Central memory CD8-positive, alpha-beta T cell (primary cell): ENCODE results near the gene EEFSEC.

Source experiments
- ATAC-seq: fragments of 150-1000 bp; cut with Tn5 transposase; replicated peaks from 2 replicates; pipeline ENCODE4 v1.10.0; 2022; ENCODE audit warnings: mild to moderate bottlenecking, moderate FRiP score, moderate number of reproducible peaks; ENCODE audit not compliant: poor library complexity, severe bottlenecking; ENCODE audit errors: extremely low read depth
- DNase-seq, 2 donors: peaks; one replicate each; pipeline ENCODE4 v3.0.0; 2021; ENCODE audit warnings: low spot score in 2 of 2
- H3K27ac Mint-ChIP-seq: one replicate; pipeline ENCODE4 v1.8.0; 2022; ENCODE audit warnings: low read depth, mild to moderate bottlenecking, moderate library complexity, mixed read lengths
- H3K27me3 Mint-ChIP-seq: one replicate; pipeline ENCODE4 v1.8.0; 2022; ENCODE audit warnings: mixed read lengths
- H3K36me3 Mint-ChIP-seq: one replicate; pipeline ENCODE4 v1.8.0; 2022; ENCODE audit warnings: mild to moderate bottlenecking, moderate library complexity, mixed read lengths; ENCODE audit not compliant: insufficient read depth
- H3K4me1 Mint-ChIP-seq: one replicate; pipeline ENCODE4 v1.8.0; 2022; ENCODE audit warnings: mixed read lengths
- H3K4me3 Mint-ChIP-seq: one replicate; pipeline ENCODE4 v1.8.0; 2022; ENCODE audit warnings: mild to moderate bottlenecking, moderate library complexity, mixed read lengths
- H3K9me3 Mint-ChIP-seq: one replicate; pipeline ENCODE4 v1.8.0; 2022; ENCODE audit warnings: mixed read lengths

Gene EEFSEC

DNA sequence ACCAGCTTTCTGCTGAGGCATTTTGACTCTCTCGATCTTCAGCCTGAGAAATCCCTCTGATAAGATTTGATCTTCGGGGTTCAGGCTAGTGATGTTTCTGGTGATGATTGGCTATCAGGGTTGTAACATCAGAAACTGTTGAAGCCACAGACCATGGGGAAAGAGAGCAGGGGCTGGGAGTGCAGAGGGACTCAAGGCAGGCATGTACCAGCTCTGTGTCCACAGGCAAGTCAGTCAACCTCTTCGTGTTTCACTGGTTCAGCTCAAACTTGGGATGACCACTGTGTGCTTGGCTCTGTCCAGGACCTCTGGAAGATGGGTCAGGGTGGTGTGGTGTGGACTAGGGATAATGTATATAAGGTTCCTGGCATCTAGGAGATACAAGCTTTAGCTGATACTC lies 116.5 kb downstream of the EEFSEC start:
- Mint-ChIP-seq H3K4me3 (no peak overlapping the region), H3K27ac (no peak overlapping the region), H3K4me1 (no peaks in the 10 kb centered on the region), H3K36me3 (peaks cover 14% of the 10 kb centered on the region), H3K9me3 (no peaks in the 10 kb centered on the region), H3K27me3 (no peaks in the 10 kb centered on the region)
- ATAC-seq (no peak), DNase-seq (no peak)

DNA sequence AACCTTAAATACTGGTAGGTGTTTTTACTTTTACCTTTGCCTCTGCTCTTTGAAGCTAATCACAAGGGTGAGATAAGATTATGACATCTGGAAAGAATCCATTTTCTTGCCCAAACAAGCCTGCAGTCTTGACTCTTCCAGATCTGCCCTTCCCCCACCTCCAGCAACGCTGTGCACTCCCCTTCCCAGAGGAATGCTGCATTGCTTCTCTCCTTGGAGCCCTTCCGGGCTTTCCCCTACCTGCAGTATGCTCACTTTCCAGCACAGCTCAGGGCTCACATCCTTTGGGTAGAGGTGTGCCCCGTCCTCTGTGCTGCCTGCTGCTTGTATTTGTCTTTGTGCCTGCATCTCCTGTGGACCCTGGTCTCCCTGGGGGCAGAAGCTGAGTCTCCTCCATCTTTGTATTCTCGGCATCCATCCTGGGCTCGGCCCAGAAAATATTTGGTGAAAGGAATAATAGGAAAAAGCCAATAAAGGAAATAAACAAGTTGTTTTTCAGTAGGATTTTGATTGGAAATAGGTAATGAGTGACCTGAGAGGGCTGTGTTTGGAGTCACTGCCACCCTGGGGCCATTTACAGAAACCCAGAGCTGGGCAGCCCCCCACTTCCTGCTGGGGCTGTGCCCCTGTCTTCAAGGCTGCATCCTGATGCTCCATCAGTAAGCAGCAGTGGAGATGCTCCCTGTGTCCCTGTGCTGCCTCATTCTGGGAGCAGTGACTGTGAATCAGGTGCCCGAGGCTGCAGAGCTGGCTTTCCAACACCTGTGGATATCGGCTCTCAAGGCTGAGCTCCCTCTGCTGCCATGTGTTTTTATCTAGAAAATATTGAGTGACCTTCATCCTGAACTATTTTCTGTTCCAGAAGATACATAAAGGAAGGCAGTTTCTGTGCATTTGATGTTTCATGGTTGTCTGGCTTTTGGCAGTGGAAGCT lies 117.5 kb downstream of the EEFSEC start:
- Mint-ChIP-seq H3K4me3 (no peak overlapping the region), H3K27me3 (no peaks in the 10 kb centered on the region), H3K27ac (no peak overlapping the region), H3K9me3 (no peaks in the 10 kb centered on the region), H3K4me1 (no peaks in the 10 kb centered on the region), H3K36me3 (peaks cover 9% of the 10 kb centered on the region)
- no peak for ATAC-seq
- no peak for DNase-seq

DNA sequence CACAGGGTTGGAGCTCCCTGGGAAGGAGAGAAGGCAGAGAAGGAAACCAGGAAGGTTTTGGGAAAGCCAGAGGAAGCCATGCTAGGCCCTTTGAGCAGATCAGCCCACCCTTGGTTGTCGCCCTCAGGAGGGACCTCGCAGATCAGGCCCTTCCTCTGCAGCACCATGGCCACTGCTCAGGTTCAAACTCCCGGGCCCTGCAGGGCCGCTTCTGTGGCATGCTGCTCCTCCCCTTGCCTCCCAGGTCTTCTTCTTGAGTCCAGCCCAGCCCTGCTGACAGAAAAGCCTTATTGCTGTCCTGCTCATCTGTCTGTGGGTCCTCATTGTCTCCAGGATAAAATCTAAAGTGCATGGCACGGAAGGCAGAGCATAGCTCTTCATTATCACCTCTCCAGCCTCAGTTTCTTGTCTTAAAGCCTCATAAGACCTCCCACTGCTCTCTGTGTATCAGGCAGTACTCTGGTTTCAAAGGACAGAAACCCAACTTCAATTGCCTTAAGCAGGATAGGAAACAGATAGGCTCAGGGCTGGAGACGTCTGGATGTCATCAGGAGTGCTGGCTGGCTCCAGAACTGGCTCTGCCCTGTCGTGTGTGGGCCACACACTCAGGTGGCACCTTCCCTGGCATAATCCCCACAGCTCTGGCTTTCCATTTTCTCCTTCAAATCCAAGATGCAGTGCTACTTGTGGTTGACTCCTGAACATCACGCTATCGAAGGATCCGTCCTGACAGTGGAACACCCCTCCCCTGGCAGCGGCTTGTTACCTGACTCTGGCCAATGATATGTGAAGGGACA lies 118.5 kb downstream of the EEFSEC start:
- peaks cover 5% of the 10 kb centered on the region for H3K4me1 Mint-ChIP-seq
- H3K27ac Mint-ChIP-seq = no peak overlapping the region
- peaks cover 7% of the 10 kb centered on the region for H3K36me3 Mint-ChIP-seq
- no peak for DNase-seq
- ATAC-seq = no peak
- H3K4me3 Mint-ChIP-seq = no peak overlapping the region
- H3K9me3 Mint-ChIP-seq = no peaks in the 10 kb centered on the region
- H3K27me3 Mint-ChIP-seq = no peaks in the 10 kb centered on the region

DNA sequence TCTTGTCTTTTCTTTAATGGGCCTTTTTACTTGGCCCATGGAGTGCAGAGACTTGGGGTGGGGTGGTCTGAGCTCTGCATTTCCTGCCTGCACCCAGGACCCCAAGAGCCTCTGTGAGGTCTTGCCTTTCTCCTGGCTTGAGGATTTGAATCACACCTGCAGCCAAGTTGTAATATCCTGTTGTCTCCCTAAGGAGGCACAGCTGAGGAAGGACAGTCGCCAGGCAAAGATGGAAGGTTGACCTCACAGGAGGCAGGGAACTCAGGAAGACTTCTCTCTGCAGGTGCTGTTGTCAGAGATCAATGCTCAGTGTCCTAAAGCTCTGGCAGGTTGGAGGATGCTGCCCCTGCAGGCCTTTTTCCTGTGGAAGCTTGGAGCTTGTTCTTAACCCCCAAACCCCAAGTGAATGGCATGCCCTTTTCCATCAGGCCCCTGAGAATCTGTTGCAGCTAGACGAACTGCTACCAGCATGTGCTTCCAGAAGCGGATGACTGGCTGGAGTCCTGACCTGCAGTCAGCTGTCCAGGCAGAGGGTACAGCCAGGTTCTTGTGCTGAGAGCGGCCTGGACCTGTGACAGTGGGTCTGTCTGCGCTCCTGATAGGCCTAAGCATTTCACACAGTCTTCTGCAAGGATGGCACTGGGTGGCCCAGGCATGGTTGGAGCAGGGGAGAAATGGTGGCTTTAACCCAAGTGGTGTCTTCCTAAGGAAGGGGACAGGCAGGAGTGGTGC lies 120.0 kb downstream of the EEFSEC start:
- no peak overlapping the region for H3K4me3 Mint-ChIP-seq
- H3K27ac Mint-ChIP-seq = no peak overlapping the region

DNA sequence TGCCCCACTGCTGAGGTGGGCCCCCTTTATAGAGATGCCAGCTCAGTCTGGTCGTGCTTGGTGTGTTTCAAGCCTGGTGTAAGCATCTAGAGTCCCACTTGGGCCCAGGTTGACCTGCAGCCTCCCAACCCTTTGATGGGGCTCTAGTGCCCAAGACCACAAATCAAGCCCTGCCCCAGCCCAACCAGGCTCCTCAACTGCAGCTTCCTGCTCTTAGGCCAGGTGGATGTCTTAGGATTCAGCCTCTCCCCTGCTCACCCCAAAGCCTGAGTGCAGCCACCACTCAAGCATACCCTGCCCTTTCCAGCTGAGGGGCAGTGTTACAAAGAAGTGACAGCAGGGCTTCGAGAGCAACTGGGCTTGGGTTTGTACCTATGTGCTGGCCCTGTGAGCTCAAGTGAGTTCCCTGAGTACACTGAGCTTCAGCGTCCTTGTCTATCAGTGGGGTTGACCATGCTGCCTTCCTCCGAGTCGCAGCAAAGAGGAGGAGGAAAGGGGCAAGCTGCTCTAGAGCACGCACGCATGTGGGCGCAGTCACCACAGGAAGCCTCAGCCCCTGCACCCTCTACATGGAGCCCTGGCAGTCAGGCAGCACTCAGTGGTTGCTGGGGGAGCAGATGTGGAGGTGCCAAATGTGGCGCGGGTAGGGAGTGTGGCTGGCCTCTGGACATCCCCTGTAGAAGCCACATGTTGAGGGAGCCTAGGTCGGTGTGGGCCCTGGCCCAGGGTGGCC lies 120.7 kb downstream of the EEFSEC start:
- Mint-ChIP-seq H3K27ac (no peak overlapping the region), H3K27me3 (no peaks in the 10 kb centered on the region), H3K4me3 (no peak overlapping the region), H3K4me1 (peaks cover 10% of the 10 kb centered on the region), H3K36me3 (peaks cover 2% of the 10 kb centered on the region), H3K9me3 (no peaks in the 10 kb centered on the region)
- DNase-seq = no peak
- no peak for ATAC-seq

More for the DNA sequence above, 120.0 kb downstream of the EEFSEC start:
- peaks cover 6% of the 10 kb centered on the region for H3K36me3 Mint-ChIP-seq
- no peaks in the 10 kb centered on the region for H3K9me3 Mint-ChIP-seq
- ATAC-seq = no peak
- no peaks in the 10 kb centered on the region for H3K27me3 Mint-ChIP-seq
- peaks cover 5% of the 10 kb centered on the region for H3K4me1 Mint-ChIP-seq
- DNase-seq = no peak

DNA sequence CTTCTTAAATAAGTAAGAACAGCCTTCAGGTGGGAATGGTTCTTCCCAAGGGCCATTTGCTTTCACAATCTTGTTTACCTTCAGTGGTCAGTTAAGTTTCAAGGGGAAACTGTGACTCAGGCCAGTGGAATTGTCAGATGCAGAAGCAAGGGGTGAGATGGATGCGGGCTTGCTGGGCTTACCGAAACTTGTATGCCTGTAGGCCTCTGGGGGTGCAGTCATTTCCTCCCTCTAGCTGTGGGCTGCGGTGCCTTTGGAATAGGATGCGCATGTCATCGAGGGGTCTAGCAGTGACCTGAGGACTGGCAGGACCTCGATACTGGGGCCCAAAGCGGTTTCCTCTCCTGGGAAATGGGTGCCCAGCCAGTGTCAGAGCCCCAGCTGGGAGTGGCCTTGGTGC lies 121.6 kb downstream of the EEFSEC start:
- H3K4me3 Mint-ChIP-seq = no peak overlapping the region
- ATAC-seq = no peak

DNA sequence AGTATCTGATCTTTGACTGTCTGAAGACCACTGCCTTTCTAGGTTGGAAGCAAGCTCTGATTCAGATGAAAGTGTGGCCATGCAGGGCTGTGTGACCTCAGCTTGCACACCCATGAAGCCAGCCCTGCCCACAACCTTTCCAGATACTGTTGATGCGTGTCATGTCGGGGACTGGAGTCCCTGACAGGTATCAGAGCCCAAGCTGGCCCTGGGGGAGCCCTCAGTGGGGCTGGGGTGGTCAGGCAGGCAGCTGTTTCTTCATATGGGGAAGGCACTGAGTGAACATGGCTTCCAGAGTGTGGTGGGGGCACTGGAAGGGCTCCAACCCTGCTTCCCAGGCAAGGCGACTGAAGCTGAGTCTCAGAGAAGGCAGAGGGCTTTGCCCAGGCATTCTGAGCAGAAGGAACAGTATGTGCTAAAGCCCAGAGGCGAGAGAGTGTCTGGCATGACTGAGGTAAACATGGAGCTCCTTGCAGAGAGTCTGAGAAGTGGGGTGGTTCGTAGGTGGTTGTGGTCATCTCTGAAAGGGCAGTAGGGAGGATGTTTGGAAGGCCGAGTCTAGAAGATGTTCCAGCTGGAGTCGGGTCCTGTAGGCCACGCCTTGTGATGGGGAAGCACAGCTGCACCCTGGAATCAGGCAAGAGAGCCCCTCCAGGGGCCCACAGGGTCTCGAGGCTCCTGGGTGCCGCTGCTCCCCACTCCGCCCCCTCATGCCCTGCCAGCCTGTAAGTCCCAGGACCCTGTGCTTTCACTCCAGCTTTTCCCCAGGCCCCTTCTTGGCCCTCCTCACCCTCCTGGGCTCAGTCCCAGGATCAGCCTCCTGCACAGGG lies 122.2 kb downstream of the EEFSEC start:
- ATAC-seq (no peak), DNase-seq (no peak)
- H3K27me3 Mint-ChIP-seq = no peaks in the 10 kb centered on the region
- no peak overlapping the region for H3K4me3 Mint-ChIP-seq
- H3K4me1 Mint-ChIP-seq = peaks cover 10% of the 10 kb centered on the region
- H3K9me3 Mint-ChIP-seq = no peaks in the 10 kb centered on the region
- no peak overlapping the region for H3K27ac Mint-ChIP-seq
- no peaks in the 10 kb centered on the region for H3K36me3 Mint-ChIP-seq

More for the DNA sequence above, 121.6 kb downstream of the EEFSEC start:
- DNase-seq = no peak
- Mint-ChIP-seq H3K9me3 (no peaks in the 10 kb centered on the region), H3K27ac (no peak overlapping the region), H3K36me3 (peaks cover 2% of the 10 kb centered on the region), H3K27me3 (no peaks in the 10 kb centered on the region), H3K4me1 (peaks cover 10% of the 10 kb centered on the region)

DNA sequence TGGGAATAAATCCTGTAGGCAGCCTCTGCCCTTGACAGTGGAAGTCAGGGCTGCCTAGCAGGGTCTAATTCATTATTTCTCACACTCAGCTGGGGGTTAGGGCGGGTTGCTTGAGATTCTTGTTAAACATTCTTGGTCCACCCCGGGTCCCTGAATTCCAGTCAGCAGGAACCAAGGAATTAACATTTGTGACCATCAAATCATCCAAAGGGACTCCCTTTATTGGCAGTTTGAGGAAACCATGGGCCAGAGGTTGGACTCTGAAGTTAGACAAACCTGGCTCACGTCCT lies 122.8 kb downstream of the EEFSEC start:
- no peaks in the 10 kb centered on the region for H3K9me3 Mint-ChIP-seq
- H3K36me3 Mint-ChIP-seq = no peaks in the 10 kb centered on the region
- no peak overlapping the region for H3K27ac Mint-ChIP-seq

DNA sequence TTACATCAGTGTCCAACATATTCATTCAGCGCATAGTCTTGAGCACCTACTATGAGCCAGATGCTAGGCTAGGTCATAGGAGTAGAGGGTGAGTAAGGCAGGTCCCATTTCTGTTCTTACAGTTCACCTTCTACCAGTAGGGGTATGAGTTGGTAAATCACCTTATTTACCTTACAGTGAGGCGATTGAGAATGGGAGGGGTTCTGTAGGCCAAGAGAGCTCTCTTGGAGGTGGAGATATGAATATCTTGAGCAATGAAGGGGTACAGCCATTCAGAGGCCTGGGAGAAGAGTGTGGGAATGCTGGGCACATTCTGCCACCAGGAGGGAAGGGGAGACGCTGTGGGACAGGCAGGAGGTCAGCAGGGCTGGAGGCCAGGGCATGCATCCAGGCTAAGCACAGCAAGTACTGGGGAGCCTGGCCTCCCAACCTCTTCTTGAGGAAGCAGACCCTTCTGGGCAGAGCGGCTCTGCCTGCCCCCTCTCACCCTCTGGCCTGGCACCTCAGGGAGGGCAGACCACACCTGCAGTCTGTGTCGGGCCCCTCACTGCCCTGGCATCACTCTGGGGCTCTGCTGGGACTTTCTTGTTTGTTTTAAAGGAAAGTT lies 123.4 kb downstream of the EEFSEC start:
- ATAC-seq = no peak
- no peak for DNase-seq
- Mint-ChIP-seq H3K4me3 (no peak overlapping the region), H3K27ac (no peak overlapping the region), H3K4me1 (peaks cover 15% of the 10 kb centered on the region), H3K36me3 (no peaks in the 10 kb centered on the region), H3K9me3 (no peaks in the 10 kb centered on the region), H3K27me3 (no peaks in the 10 kb centered on the region)

More for the DNA sequence above, 122.8 kb downstream of the EEFSEC start:
- H3K4me3 Mint-ChIP-seq = no peak overlapping the region
- no peaks in the 10 kb centered on the region for H3K27me3 Mint-ChIP-seq
- peaks cover 15% of the 10 kb centered on the region for H3K4me1 Mint-ChIP-seq
- DNase-seq = no peak
- no peak for ATAC-seq

DNA sequence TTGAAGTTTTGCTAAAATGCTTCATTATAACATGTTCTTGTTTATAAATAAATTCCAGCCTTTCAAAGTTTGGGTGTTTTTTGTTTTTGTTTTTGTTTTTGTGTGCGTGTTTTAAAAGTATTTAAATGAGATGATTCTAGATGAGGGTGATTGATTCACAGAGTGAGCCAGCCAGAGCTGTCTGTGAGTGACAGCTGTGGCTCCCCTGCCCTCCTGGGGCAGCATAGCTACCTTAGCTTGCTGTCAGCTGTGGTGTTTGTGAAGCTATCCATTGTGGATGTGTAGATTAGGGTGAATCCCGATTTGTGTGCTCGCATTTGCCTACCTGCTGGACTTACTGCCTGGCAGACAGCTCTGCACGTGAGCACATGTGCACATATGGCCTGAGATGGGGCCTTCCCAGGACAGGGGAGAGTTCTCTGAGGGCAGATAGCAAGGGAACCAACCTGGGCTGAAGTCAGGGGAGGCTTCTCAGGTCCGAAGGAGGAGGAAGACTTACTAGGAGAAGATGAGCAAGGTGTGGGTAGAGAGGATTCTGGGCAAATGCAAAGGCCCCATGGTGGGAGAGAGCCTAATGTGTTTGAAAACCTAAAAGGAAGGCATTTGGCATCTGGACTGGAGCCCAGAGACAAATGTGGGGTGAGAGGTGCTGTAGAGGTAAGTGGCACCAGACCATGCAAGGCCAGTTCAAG lies 124.2 kb downstream of the EEFSEC start:
- ATAC-seq (no peak), DNase-seq (no peak)
- H3K36me3 Mint-ChIP-seq = no peaks in the 10 kb centered on the region
- no peaks in the 10 kb centered on the region for H3K27me3 Mint-ChIP-seq
- H3K4me1 Mint-ChIP-seq = peaks cover 15% of the 10 kb centered on the region
- no peak overlapping the region for H3K4me3 Mint-ChIP-seq
- H3K9me3 Mint-ChIP-seq = no peaks in the 10 kb centered on the region
- peak overlapping the region; percentile 0 for H3K27ac Mint-ChIP-seq

DNA sequence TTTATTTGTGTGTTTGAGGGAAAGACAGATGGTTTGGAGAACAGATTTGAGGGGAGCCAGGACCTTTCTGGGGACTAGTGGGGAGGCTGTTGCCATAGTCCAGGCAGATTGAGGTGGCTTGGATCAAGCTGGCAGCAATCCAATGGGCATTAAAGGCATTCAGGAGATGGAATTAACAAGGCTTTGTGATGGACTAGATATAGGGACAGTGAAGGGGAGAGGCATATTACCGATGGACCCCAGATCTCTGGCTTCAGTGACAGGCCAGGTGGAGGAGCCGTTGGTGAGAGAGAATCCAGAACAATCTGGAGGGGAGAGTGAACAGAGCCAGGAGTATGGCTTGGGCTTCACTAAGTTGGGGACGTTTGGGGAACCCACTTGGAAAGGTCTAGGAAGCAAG lies 124.8 kb downstream of the EEFSEC start:
- no peaks in the 10 kb centered on the region for H3K27me3 Mint-ChIP-seq
- H3K36me3 Mint-ChIP-seq = no peaks in the 10 kb centered on the region
- no peak overlapping the region for H3K4me3 Mint-ChIP-seq
- no peak for DNase-seq
- H3K4me1 Mint-ChIP-seq = peaks cover 15% of the 10 kb centered on the region
- no peaks in the 10 kb centered on the region for H3K9me3 Mint-ChIP-seq
- H3K27ac Mint-ChIP-seq = no peak overlapping the region
- no peak for ATAC-seq
